AG09309 (cell line): ENCODE results near the gene DNAJA4.

Experiments
- DNase-seq: peaks from one replicate; pipeline ENCODE4 v3.0.0-alpha.2; 2010; ENCODE audit warnings: low read depth
- H3K4me3 ChIP-seq: 2 replicates; pipeline ENCODE4 v1.5.1; 2011; ENCODE audit warnings: mild to moderate bottlenecking, low read depth, low read length, moderate library complexity; ENCODE audit not compliant: control insufficient read depth
- TF ChIP-seq, protein P1 (sequence below): IDR thresholded peaks from 2 replicates; pipeline ENCODE4 v1.5.1; 2011; ENCODE audit warnings: mild to moderate bottlenecking, low read depth, low read length, inconsistent platforms; ENCODE audit not compliant: insufficient read depth, control insufficient read depth; ENCODE audit errors: missing control alignments

The DNAJA4 gene

DNA sequence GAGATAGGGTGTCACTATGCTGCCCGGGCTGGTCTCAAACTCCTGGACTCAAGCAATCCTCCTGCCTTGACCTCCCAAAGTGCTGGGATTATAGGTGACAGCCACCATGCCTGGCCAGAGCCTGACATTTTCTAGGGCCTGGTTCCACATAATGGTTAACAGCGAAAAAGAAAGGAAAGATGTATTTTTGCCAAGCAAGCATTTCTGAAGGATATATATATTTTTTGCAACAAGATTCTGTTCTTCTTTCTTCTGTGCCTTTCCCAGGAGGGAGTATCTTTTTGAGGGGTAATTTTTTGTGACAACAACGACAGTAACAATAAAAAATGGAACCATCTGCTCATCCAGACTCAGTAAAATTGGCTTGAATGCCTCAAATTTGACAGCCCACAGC is 8.3 kb upstream of the DNAJA4 start:
- no peak overlapping the region for H3K4me3 ChIP-seq
- TF ChIP-seq, protein P1, sequence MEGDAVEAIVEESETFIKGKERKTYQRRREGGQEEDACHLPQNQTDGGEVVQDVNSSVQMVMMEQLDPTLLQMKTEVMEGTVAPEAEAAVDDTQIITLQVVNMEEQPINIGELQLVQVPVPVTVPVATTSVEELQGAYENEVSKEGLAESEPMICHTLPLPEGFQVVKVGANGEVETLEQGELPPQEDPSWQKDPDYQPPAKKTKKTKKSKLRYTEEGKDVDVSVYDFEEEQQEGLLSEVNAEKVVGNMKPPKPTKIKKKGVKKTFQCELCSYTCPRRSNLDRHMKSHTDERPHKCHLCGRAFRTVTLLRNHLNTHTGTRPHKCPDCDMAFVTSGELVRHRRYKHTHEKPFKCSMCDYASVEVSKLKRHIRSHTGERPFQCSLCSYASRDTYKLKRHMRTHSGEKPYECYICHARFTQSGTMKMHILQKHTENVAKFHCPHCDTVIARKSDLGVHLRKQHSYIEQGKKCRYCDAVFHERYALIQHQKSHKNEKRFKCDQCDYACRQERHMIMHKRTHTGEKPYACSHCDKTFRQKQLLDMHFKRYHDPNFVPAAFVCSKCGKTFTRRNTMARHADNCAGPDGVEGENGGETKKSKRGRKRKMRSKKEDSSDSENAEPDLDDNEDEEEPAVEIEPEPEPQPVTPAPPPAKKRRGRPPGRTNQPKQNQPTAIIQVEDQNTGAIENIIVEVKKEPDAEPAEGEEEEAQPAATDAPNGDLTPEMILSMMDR: no peak
- DNase-seq: no peak

DNA sequence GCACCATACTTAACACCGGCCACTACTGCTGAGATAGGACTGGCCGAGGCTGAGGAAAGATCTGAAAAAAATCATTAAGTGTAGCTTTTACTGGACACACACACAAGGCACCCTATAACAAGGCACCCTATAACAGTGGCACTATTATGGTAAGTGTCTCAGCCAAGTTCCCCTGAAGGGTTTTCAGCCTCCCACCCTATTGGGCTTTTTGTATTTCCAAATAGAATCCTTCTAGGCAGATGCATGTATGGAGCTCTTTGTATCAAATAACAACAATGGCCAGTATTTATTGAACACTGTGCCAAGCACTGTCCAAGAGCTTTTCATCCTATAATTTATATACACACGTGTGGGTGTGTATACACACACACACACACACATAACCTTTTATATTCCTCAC is 6.7 kb upstream of the DNAJA4 start:
- no peak overlapping the region for H3K4me3 ChIP-seq
- DNase-seq: no peak
- TF ChIP-seq, protein P1: no peak

DNA sequence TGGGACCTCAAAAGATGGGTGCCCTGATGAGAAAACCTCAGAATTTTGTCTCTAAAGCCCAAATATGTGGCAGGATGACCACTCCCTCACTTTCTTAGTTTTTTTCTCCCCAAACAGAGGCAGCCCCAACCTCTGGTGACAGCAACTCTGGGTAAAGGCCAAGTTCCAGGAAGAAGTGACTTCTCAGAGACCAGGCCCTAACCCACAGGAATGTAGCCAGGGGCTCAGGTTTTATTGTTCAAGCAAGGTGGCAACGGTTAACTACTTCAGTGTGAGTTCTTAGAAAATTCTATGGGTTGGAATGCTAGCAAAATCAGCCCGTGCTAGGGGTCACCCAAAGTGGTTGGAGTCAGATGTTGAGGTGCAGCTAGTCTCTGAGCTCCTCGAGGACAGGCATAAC is 5.1 kb upstream of the DNAJA4 start:
- DNase-seq: no peak
- no peak overlapping the region for H3K4me3 ChIP-seq
- TF ChIP-seq, protein P1: no peak

DNA sequence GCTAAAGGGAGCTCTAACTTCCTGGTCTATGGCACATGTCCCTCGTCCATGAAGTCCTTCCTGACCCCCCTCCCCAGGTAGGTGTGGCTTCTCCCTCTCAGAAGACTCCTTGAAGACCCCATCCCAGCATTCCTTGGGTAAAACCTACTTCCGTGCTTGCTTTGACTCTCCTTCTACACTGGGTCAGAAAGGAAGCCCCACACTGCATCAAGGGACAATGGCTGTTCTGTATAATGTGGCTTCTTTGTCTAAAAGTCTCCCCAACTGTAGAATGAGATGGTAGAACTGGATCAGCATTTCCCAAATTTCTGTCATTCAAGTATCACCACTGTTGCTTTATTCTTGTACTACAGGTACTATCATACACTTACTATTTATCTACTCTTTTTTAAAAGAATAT is 3.9 kb upstream of the DNAJA4 start:
- TF ChIP-seq, protein P1: no peak
- DNase-seq: no peak
- H3K4me3 ChIP-seq: no peak overlapping the region

DNA sequence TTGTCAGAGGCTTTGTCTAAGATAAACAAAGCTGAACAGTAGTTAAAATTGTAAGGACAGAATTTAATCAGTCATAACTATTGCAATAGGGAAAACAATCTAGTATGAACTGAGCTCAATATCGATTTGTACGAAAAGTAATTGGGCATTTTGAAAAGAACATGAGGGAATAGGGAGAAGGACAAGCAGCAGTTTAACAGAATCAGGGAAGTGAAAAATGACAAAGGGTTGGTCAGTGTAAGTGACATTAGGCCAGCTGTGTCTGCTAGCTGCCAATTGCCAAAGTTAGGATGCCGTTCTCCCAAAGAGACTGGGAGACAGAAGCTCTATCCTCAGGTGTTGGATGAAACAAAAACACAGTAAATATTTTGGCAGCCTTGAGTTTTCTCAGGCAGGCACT is 3.3 kb upstream of the DNAJA4 start:
- H3K4me3 ChIP-seq: no peak overlapping the region
- TF ChIP-seq, protein P1: no peak
- no peak for DNase-seq

DNA sequence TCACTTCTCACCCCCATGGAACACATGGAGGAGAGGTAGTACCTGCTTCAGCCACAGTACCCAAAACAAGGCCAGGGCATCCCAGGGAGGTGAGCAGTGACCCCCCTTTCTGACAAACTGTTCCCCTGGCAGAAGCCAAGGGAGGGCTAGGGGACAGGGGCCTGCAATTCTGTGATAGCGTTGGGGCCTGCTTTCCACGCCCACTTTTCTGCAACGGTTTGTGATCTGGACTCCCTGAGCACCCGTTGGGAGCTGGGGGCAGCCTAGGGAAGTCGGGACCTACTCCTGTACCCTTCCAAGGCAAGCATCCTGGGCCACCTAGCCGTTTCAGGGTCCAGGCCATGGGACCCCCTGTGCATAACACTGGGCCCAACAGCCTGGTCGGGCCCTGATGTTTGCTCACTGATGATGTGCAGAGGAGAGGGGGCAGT is 996 bp upstream of the DNAJA4 start:
- DNase-seq: no peak
- TF ChIP-seq, protein P1: no peak
- H3K4me3 ChIP-seq: no peak overlapping the region

DNA sequence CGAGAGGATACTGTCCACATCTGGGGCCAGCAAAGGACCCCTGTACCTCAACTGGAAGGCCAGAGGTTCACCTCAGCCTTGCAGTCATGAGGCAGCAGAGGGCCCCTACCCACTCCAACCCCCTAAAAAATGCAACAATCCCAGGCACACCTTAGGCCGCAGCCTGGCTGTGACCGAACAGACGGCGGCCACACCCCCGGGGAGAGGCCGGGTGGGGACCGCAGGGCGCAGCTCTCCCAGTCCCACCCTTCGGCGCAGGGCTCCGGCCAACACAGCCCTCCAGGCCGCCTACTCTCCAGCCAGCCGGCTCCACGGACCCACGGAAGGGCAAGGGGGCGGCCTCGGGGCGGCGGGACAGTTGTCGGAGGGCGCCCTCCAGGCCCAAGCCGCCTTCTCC is 457 bp upstream of the DNAJA4 start:
- DNase-seq: no peak
- H3K4me3 ChIP-seq: no peak overlapping the region
- TF ChIP-seq, protein P1: no peak
